Activated CD8-positive, alpha-beta memory T cell treated with anti-CD3 and anti-CD28 coated beads for 1 hour (primary cell): ENCODE measurements around the gene TJP2.

ENCODE experiments used
- DNase-seq, 2 donors: peaks; one replicate each; pipeline ENCODE4 v3.0.0-alpha.2; 2020; ENCODE audit warnings: low read depth in 1 of 2; ENCODE audit errors: extremely low read depth in 1 of 2

The TJP2 gene

DNA sequence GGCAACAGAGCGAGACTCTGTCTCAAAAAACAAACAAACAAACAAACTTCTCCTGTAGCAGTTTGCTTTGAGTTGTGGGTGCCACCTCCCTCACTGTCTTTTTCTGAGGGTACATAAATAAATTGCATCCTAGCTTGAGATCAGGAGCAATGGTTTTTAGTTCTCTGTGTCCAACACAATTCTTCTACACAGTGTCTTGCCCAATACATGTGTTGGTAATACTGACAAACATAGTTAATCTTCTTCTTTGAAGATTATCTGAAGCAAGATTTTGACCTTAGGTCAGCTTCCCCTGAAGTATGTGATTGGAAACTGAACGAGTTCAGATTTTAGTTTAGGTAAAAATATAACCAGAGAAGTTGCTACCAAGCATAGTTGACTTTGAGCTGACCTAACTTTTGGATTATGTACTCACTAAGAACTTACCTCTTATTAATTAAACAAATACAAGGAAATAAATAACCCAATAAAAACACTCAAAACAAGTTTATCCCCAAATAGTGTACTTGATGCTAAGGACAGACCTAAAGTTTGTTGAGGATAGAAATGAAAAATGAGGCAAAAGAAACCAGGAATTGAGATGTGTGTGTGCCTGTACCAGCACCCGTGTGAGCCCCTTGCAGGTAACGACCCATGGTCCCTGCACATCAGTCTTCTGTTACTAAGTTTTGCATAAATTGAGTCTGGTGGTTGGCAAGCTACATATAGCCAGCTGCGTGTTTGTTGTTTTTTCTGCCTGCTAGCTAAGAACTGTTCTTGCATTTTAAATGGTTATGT lies 16.2 kb downstream of the TJP2 start:
- no peak for DNase-seq

DNA sequence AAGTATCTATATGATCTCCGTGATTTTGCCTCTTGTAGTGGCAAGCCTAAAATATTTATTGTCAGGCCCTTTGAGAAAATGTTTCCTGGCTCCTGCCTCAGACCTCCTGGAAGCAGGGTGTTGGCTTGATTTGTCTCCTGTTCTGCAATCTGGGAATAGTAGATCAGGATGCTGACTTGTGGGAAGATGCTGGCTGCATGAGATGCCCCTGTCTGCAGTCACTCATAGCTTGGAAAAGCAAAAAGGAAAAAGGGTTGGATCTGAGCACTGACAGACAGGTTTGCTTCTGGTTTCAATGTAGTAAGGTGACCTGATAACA lies 16.7 kb downstream of the TJP2 start:
- no peak for DNase-seq

DNA sequence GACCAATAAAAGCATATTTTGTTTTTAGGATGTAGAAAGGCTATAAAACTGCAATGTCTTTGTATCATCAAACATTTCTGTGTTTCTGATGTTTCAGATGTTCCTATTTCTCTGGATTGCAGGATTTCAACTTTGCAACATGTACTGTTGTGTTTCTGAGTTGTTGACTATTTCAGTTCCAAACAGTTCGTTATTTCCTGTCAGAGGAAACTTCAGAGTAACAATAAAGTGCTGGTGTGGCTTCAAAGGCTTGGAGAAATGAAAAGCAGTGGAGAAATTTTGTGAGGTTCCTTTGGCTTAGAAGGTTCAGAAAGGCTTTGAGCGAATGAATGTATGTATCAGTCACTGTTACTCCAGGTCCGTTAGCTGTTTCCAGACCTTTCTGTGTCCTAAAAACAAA lies 17.2 kb downstream of the TJP2 start:
- no peak for DNase-seq

DNA sequence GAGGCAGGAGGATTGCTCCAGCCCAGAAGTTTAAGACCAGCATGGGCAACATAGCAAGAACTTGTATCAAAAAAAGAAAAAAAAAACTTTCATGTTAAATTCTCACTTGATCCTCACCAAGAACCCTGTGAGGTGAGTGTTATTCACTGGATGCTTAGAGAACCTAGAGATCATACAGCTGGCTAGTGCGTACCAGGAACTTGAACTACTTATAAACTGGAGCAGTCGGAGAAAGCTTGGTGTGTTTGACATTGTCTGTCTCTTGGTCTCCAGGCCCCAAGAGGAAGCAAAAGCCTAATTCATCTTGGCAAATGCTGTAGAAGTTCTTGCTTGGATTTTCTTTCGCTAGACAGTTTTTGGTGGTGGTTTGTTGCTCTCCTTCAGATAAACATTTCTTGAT lies 18.1 kb downstream of the TJP2 start:
- DNase-seq, result no peak

DNA sequence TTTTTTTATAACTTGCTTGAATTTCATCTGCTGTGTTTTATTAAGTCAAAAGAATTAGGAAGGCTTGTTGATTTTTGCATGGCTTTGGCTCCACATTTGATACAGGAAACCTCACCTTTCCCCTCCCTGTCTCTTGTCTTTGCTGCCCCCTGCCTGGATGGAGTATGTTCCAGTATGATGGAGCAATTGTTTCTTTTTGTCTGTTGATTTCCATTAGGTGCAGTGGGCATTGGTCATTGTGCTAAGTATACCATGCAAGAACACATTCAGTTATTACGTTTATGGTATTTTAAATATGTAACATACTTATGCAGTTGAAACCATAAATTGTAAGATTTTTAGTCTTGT lies 19.6 kb downstream of the TJP2 start:
- DNase-seq, result no peak

DNA sequence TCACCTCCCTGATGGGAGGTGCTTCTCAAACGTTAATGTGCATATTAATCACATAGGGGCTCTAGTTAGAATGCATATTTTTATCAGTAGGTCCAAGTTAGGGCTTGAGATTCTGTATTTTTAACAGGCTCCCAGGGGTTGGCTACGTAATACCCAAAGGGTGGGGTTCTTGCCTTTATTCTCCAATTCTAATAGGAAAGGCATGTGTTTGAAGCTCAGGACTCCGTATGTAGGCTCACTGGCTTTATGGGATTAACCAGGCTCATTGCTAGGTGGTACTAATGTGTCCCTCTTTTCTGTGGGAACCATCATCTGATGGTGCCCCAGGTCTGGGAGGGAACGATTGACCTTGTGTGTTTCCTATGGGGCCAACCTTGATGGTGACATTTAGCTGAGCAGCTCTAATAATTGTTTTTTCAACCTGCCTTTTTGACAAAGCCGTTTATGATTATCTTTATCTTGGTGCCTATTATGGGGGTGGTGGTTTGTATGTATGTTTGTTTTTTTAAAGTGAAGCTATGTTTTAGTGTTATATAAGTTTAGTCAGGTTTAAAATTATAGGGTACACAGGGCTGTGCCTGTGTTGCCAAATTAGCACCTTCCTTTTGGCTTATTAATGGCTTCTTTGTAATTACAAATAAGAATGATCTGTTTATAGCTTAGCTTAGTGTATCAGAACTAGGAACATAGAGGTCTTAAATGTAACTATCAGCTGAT lies 20.8 kb downstream of the TJP2 start:
- no peak for DNase-seq

DNA sequence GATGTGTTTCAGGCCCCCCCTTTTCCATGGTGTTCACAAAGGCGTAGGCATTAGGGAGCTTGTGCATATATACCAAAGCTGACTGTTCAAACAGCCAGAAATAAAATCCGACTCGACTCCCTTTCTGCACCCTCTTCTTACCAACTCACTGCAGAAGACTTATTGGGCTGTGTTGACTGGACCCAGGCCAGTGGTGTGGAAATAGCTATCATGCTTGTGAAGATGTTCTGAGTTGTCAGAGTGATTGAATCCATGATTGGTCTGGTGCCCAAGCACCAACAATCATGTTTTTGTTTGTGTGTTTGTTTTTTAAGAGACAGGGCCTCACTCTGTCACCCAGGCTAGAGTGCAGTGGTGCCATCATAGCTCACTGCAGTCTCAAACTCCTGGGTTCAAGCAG lies 21.6 kb downstream of the TJP2 start:
- DNase-seq, result no peak

DNA sequence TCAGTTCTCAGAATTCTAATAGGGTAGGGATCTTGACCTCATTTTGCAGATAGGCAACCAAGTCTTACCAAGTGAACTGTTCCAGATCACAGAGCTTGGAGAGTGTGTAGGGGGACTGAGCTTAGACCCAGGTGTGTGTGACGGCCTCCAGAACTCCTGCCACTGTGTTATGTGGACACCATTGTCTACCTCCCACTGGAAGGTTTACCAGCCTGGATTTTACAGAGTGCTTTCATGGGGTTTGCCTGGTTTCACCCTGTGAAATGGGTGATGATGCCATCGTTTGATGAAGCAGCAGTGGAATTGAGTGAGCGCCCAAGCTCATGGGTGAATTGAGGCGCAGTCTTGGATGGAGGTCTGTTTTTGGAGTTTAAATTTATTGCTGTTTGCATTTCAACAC lies 23.6 kb downstream of the TJP2 start:
- no peak for DNase-seq

DNA sequence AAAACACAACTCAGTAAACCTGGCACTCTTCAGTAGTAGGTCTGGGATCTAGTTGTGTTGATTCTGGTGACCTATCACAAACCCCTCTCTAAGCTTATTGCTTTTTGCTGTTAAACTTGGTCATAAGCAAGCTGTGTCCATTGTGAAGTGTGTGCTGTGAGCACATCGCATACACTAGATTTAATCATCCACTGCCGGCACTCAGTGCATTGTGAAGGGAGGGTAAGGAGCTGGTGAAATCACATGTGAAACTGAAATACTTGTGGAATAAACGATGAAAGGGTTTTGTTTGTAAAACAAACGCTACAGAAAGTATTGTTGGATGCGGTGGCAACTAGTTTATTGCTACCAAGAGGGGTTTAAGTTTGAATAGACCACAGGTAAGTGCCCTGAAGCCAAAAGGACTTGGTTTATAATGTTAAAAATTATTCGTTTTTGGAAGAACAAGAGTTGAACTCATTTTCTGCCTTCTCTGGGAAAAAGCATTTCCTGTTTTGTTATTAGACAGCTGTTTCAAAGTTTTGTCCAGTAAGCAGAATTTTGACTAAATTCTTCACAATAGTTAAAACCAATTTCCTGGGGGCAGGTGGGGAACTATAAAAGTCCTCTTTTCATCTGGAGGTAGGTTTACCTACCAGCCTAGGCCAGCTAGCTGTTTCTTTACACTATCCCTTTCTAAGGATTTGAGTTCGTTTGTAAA lies 24.6 kb downstream of the TJP2 start:
- no peak for DNase-seq

DNA sequence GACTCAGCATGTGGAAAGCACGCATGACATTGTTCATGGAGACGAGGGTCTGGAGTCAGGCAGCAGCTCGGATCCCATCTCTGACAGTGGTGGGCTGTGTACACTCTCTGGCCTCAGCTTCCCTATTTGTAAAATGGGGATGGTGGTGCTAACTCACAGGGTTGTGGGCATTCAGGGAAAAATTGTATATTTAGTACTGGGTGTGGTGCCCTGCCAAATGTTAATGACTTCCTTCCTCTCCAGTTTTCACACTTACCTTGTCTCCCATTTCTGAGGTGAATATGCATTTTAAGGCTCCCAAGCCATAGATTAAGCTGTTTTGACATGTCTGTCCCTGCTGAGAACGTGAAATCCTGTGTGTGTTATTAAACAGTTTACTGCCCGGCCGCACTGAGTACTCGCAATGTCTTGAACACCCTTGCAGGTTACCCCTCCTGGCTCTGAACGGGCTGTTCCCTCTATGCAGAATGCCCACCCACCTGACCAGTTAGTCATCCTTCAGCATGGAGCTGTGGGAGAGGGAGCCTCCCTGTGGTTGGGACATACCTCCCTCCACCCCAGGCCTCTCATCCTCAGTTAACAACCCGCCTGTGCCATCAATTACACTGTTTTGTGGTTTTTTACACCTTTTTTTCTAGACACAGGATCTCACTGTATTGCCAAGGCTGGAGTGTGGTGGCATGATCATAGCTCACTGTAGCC lies 25.8 kb downstream of the TJP2 start:
- no peak for DNase-seq

DNA sequence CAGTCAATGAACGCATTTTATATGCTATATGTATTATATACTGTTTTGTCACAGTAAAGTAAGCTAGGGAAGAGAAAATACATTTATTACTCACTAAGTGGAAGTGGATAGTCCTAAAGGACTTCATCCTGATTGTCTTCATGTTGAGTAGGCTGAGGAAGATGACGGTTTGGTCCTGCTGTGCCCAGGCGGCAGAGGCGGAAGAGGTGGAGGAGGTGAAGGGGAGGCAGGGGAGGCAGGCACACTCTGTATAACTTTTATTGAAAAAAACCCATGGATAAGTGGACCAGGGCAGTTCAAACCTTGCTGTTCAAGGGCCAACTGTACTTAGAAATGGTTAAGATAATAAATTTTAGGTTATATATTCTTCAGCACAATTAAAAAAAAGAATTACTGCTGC lies 28.5 kb downstream of the TJP2 start:
- no peak for DNase-seq

DNA sequence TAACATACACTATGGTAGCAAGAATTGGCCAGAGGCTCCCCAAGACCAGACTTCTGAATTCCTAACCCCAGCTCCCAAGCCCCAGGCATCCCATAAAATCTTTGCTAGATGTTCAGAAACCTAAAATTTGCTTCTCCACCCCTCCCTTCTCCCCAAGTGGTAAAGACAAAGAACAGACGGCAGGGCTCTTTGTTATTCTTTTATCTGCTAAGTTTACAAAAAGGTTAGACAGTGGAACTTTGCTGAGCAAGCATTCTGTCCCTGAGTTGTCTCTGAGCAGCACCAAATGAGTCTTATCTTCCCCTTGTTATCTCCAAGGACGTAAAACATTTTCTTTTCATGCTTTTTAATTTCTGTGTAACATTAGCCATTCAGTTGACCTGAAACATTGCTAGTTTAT lies 30.2 kb downstream of the TJP2 start:
- no peak for DNase-seq

DNA sequence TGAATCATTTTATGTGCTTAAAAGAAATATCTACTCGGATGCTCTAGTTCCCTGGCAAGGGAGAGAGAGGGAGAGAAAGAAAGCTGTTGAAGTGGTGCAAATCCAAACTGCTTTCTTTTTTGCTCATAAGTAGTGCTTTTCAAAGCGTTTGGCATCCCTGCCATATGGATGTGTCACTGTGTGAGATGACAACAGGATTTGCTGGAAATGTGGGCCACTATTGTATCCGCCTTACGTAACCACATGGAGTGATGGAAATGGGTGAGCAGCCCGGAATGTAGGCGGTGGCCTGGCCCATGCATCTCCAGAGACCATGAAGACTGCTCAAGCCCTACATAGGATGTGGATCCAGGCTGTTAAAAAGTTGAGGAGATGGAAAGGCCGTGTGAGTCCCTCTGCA lies 30.8 kb downstream of the TJP2 start:
- DNase-seq, result no peak

DNA sequence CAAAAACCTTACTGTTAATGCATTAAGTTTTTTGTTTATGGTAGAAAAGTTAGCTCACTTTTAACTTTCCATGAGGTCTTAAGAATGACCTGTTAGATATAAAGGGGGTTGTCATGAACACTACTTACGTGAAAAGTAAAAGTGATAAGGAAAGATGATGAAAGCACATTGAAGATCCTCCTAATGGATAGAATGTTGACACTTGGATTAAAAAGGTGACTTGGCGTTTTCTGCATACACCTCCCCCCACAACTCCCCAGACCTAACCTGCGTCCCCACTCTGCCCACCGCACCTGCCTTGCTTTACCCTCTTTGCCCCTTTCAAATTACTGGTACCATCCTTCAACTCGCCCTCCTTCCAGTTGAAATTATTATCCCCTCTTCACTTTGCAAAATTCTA lies 32.0 kb downstream of the TJP2 start:
- no peak for DNase-seq

DNA sequence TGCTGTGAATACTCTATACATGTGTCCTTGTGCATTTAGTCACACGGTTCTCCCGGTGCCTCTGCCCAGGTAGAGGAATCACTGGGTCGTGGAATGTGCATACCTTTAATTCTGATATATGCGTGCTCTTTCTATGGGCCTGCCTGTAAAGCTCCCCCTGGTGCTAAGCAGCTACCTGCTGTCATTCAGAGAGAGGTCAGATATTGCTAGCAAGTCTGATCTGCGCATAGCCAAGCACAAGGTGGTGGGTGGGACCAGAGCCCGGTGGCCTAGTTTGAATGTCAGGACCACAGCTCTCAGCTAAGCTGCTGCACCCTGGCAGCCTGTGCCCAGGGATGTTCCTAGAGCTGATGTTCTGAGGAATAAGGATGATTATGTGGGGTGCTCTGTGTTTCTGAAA lies 33.4 kb downstream of the TJP2 start:
- no peak for DNase-seq

DNA sequence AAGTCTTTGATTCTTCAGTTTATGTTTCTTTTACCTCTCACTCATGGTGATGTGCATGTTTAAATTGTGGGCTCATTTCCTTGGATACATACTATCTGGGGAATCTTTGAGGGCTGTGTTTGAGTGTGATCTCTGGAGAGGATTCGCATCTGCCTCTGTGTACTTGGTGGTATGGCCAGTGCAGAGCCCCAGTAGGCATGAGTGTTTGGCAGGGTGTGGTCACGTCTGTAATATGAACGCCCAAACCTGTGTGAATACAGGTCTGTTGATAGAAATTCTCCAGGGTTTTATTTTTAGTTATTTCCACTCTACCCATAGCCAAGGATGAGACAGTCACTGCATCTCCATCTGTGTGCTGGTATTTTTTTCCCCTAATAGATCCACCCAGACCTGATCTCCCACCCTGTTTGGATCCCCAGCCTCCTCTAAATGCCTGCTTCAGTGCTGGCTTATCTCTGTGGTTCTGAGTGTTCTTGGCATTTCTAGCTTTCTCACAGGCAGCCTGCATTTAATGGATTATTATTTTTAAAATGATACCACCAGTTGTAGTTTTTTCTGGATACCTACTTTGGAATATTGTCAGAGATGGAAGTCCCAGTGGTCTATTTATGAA lies 37.5 kb downstream of the TJP2 start:
- no peak for DNase-seq

DNA sequence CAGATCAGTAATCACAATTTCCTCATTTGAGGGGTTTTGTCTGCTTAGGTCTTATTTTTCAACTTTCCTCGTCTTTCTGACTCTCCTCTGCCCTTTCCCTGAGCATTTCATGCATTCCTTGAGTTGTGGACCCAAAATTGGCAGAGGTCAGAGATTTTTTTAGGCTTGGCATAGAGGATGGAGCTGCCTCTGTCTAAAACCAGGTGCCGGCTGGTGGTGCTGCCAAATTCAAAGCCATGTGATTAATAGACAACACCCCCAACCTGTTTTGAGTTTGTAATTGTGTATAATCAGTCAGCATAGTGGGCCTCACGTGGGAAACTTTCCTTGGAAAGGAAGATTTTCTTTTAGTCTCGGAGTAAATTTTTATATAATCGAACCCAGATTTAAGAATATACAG lies 39.6 kb downstream of the TJP2 start:
- no peak for DNase-seq

DNA sequence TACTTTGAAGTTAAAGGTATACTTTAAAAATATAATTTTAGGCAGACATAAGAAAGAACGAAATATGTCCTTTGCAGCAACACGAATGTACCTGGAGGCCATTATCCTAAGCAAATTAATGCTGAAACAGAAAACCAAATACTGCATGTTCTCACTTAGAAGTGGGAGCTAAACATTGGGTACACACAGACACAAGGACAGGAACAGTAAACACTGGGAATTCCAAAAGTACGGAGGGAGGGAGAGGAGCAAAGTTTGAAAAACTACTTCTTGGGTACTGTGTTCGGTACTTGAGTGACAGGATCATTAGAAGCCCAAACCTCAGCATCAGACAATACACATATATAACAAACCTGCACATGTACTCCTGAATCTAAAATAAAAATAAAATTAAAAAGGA lies 40.9 kb downstream of the TJP2 start:
- no peak for DNase-seq

DNA sequence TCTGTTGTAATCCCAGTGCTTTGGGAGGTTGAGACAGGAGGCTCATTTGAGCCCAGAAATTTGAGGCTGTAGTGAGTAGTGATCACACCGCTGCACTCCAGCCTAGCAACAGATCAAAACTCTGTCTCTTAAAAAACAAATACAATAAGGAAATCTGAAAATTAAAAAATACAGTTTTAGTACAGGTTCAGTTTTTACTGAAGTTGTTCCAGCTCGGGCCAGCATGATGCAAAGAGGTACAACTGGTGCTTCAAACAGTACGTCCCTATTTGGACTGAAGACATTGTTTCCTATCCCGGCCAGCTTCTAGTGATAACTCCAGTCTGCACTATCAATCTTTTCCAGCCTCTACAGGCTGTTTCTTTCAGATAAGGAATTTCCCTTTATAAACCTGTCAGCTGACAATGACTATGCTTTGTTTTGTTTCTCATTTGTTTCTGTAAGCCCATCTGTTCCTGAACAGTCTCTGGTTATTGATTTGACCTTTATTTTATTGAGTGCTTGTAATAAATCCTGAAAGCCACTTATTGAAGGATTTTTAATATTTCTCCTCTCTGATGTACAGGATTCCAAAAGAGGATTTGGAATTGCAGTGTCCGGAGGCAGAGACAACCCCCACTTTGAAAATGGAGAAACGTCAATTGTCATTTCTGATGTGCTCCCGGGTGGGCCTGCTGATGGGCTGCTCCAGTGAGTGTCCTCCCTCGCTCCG lies 41.9 kb downstream of the TJP2 start:
- no peak for DNase-seq

DNA sequence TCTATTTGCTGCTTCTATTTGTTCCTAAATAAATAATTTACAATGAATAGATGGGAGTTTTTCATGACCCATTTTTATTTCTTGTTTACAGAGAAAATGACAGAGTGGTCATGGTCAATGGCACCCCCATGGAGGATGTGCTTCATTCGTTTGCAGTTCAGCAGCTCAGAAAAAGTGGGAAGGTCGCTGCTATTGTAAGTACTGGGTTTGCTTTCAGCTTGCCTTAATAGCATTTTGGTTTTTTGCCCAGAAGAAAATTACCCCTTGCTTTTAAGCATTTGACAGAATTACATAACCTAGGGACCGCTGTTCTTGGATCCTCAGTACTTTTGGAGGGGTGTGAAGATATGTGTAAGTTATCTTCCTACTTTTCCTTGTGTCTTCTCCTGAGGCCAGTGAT lies 44.1 kb downstream of the TJP2 start:
- DNase-seq, result no peak

DNA sequence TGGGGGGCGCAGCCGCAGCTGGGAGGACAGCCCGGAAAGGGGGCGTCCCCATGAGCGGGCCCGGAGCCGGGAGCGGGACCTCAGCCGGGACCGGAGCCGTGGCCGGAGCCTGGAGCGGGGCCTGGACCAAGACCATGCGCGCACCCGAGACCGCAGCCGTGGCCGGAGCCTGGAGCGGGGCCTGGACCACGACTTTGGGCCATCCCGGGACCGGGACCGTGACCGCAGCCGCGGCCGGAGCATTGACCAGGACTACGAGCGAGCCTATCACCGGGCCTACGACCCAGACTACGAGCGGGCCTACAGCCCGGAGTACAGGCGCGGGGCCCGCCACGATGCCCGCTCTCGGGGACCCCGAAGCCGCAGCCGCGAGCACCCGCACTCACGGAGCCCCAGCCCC lies 47.0 kb downstream of the TJP2 start:
- DNase-seq, result no peak
